IMR-90 (cell line): ENCODE measurements around the gene ANKRD10. TPM values are rescaled to one million over a fixed set of nuclear protein-coding genes. Genes with fewer than 3 reads are reported as not detected.

Experiments
- ATAC-seq: fragments of 200-7000 bp; cut with Tn5 transposase; 2 replicates; pipeline ENCODE4 v1.9.1; 2020; ENCODE audit warnings: low read depth, mild to moderate bottlenecking, moderate library complexity
- BruUV-seq: library from RNA; stranded (reverse); fragments of 400-500 nt; replicated peaks from 2 replicates; lab custom pipeline; 2021; lab: Mats Ljungman, UMichigan
- CTCF ChIA-PET: fragments of 300-600 bp; formaldehyde crosslinking; extraction: SDS; loops from one replicate; lab custom pipeline; 2021; ENCODE audit warnings: antibody characterized with exemption; lab: Yijun Ruan, JAX
- POLR2A ChIA-PET: fragments of 300-600 bp; sonication (Branson Sonifier 250); formaldehyde crosslinking; loops from one replicate; lab custom pipeline; 2022; ENCODE audit warnings: antibody characterized with exemption; ENCODE audit not compliant: unreplicated experiment; lab: Charles Lee
- DNase-seq: peaks from one replicate; pipeline ENCODE4 v3.0.0; 2013
- H2AFZ ChIP-seq: replicated peaks from 2 replicates; pipeline ENCODE3; 2013; ENCODE audit warnings: low read length, mild to moderate bottlenecking; ENCODE audit not compliant: poor library complexity
- H2AK5ac ChIP-seq: 2 replicates; pipeline ENCODE4 v1.6.1; 2013; ENCODE audit warnings: low read depth, low read length, inconsistent platforms
- H2AK9ac ChIP-seq: replicated peaks from 2 replicates; pipeline ENCODE3; 2013; ENCODE audit warnings: mild to moderate bottlenecking, low read depth, low read length, moderate library complexity; ENCODE audit not compliant: poor library complexity
- H2BK120ac ChIP-seq: 2 replicates; pipeline ENCODE4 v1.6.1; 2013; ENCODE audit warnings: low read depth, low read length, inconsistent platforms
- H2BK15ac ChIP-seq: 3 replicates; pipeline ENCODE4 v1.6.1; 2013; ENCODE audit warnings: low read depth, low read length, inconsistent platforms
- H2BK20ac ChIP-seq: 2 replicates; pipeline ENCODE4 v1.6.1; 2013; ENCODE audit warnings: low read depth, mild to moderate bottlenecking, inconsistent platforms, low read length, moderate library complexity
- H2BK5ac ChIP-seq: 2 replicates; pipeline ENCODE4 v1.6.1; 2013; ENCODE audit warnings: mild to moderate bottlenecking, low read depth, low read length, inconsistent platforms; ENCODE audit not compliant: poor library complexity, severe bottlenecking
- H3K14ac ChIP-seq: replicated peaks from 2 replicates; pipeline ENCODE4 v1.6.1; 2013; ENCODE audit warnings: low read depth, low read length, inconsistent platforms
- H3K18ac ChIP-seq: 2 replicates; pipeline ENCODE4 v1.6.1; 2013; ENCODE audit warnings: low read depth, low read length, control low read depth
- H3K23ac ChIP-seq: 2 replicates; pipeline ENCODE4 v1.6.1; 2013; ENCODE audit warnings: low read depth, low read length, inconsistent platforms
- H3K27ac ChIP-seq: 2 replicates; pipeline ENCODE4 v1.5.1; 2013; ENCODE audit warnings: mild to moderate bottlenecking, control low read depth, low read length; ENCODE audit not compliant: insufficient read depth
- H3K27me3 ChIP-seq: 2 replicates; pipeline ENCODE4 v1.6.1; 2013; ENCODE audit warnings: low read length; ENCODE audit not compliant: control insufficient read depth, insufficient read depth
- H3K36me3 ChIP-seq: 2 replicates; pipeline ENCODE4 v1.6.1; 2013; ENCODE audit warnings: low read length, mixed read lengths; ENCODE audit not compliant: control insufficient read depth, insufficient read depth
- H3K4ac ChIP-seq: 2 replicates; pipeline ENCODE4 v1.6.1; 2013; ENCODE audit warnings: low read depth, low read length, inconsistent platforms
- H3K4me1 ChIP-seq: 2 replicates; pipeline ENCODE4 v1.6.1; 2013; ENCODE audit warnings: low read length, mixed read lengths; ENCODE audit not compliant: control insufficient read depth, insufficient read depth
- H3K4me2 ChIP-seq: 2 replicates; pipeline ENCODE4 v1.6.1; 2013; ENCODE audit warnings: low read depth, mild to moderate bottlenecking, control low read depth, low read length, moderate library complexity
- H3K4me3 ChIP-seq: 2 replicates; pipeline ENCODE4 v1.5.1; 2013; ENCODE audit warnings: low read depth, mild to moderate bottlenecking, control low read depth, low read length, moderate library complexity; ENCODE audit not compliant: insufficient read depth
- H3K56ac ChIP-seq: 2 replicates; pipeline ENCODE4 v1.6.1; 2013; ENCODE audit warnings: low read length, inconsistent platforms; ENCODE audit not compliant: insufficient read depth; ENCODE audit errors: extremely low read depth
- H3K79me1 ChIP-seq, 2 experiments: 2 replicates each; pipeline ENCODE4 v1.6.1; 2013; ENCODE audit warnings: low read length in 2 of 2, inconsistent platforms in 1 of 2, low read depth in 1 of 2
- H3K9ac ChIP-seq: 2 replicates; pipeline ENCODE4 v1.6.1; 2013; ENCODE audit warnings: low read depth, low read length, control low read depth
- H3K9me1 ChIP-seq: 2 replicates; pipeline ENCODE4 v1.6.1; 2013; ENCODE audit warnings: low read length, inconsistent platforms; ENCODE audit not compliant: insufficient read depth
- H3K9me3 ChIP-seq: 2 replicates; pipeline ENCODE4 v1.6.1; 2013; ENCODE audit warnings: low read length; ENCODE audit not compliant: control insufficient read depth, insufficient read depth
- H4K20me1 ChIP-seq: 2 replicates; pipeline ENCODE4 v1.6.1; 2013; ENCODE audit warnings: low read length, inconsistent platforms; ENCODE audit not compliant: insufficient read depth
- H4K5ac ChIP-seq: 2 replicates; pipeline ENCODE4 v1.6.1; 2013; ENCODE audit warnings: mild to moderate bottlenecking, low read depth, low read length, control low read depth
- H4K8ac ChIP-seq, 2 experiments: 2 replicates each; pipeline ENCODE4 v1.6.1; 2013; ENCODE audit warnings: low read depth in 2 of 2, low read length in 2 of 2, control low read depth in 1 of 2, inconsistent platforms in 1 of 2
- H4K91ac ChIP-seq: 2 replicates; pipeline ENCODE4 v1.6.1; 2013; ENCODE audit warnings: low read depth, low read length, inconsistent platforms; ENCODE audit not compliant: insufficient read depth
- BHLHE40 ChIP-seq: fragments of 150-350 bp; IDR thresholded peaks from 2 replicates; pipeline ENCODE4 v1.6.1; 2016; ENCODE audit warnings: mild to moderate bottlenecking, low read depth, low read length
- CEBPB ChIP-seq: IDR thresholded peaks from 2 replicates; pipeline ENCODE4 v1.6.1; 2012; ENCODE audit warnings: low read depth, low read length, improper control_type of control experiment
- CHD1 ChIP-seq: IDR thresholded peaks from 2 replicates; pipeline ENCODE4 v1.6.1; 2012; ENCODE audit warnings: low read depth, low read length, improper control_type of control experiment
- ELK1 ChIP-seq: fragments of 150-350 bp; IDR thresholded peaks from 2 replicates; pipeline ENCODE4 v1.6.1; 2016; ENCODE audit warnings: low read depth, mild to moderate bottlenecking, low read length, moderate library complexity, borderline replicate concordance
- FOS ChIP-seq: fragments of 150-350 bp; IDR thresholded peaks from 2 replicates; pipeline ENCODE4 v1.6.1; 2016; ENCODE audit warnings: low read depth, low read length
- MAFK ChIP-seq: IDR thresholded peaks from 2 replicates; pipeline ENCODE4 v1.6.1; 2012; ENCODE audit warnings: low read depth, low read length, improper control_type of control experiment
- MAZ ChIP-seq: IDR thresholded peaks from 2 replicates; pipeline ENCODE4 v1.6.1; 2012; ENCODE audit warnings: low read depth, mild to moderate bottlenecking, low read length, improper control_type of control experiment, moderate library complexity, borderline replicate concordance
- MXI1 ChIP-seq: IDR thresholded peaks from 2 replicates; pipeline ENCODE4 v1.6.1; 2012; ENCODE audit warnings: low read depth, mild to moderate bottlenecking, low read length, moderate library complexity, borderline replicate concordance
- NFE2L2 ChIP-seq: fragments of 150-350 bp; IDR thresholded peaks from 2 replicates; pipeline ENCODE4 v1.6.1; 2016; ENCODE audit warnings: low read depth, mild to moderate bottlenecking, low read length
- POLR2A ChIP-seq: IDR thresholded peaks from 2 replicates; pipeline ENCODE4 v1.6.1; 2012; ENCODE audit warnings: mild to moderate bottlenecking, low read depth, low read length
- RAD21 ChIP-seq: IDR thresholded peaks from 2 replicates; pipeline ENCODE4 v1.6.1; 2012; ENCODE audit warnings: low read length, improper control_type of control experiment
- RCOR1 ChIP-seq: IDR thresholded peaks from 2 replicates; pipeline ENCODE4 v1.6.1; 2012; ENCODE audit warnings: mild to moderate bottlenecking, low read length, improper control_type of control experiment; ENCODE audit not compliant: insufficient replicate concordance
- RFX5 ChIP-seq: IDR thresholded peaks from 2 replicates; pipeline ENCODE4 v1.8.0; 2012; ENCODE audit warnings: low read depth, mild to moderate bottlenecking, low read length, moderate library complexity
- SMC3 ChIP-seq: fragments of 150-350 bp; IDR thresholded peaks from 2 replicates; pipeline ENCODE4 v1.6.1; 2016; ENCODE audit warnings: low read depth, mild to moderate bottlenecking, antibody characterized with exemption, low read length, moderate library complexity
- USF2 ChIP-seq: fragments of 150-350 bp; IDR thresholded peaks from 2 replicates; pipeline ENCODE4 v1.6.1; 2017; ENCODE audit warnings: mild to moderate bottlenecking, antibody characterized with exemption, low read length, low read depth
- WGBS, 2 experiments: methylation state at CpG; one replicate each; pipeline versions ENCODE4 v1.1.5 to v1.1.7; 2013; ENCODE audit warnings: missing lambda C conversion rate in 2 of 2; ENCODE audit not compliant: insufficient read length in 1 of 2; ENCODE audit errors: extremely low coverage in 2 of 2; 5-methylcytosine and 5-hydroxymethylcytosine counted together
- dilution Hi-C: fragments of 300-500 bp; cut with HindIII; formaldehyde crosslinking; loops from one replicate; pipeline ENCODE4 v1.14.3; 2018; ENCODE audit warnings: low sequenced_read_pairs; ENCODE audit not compliant: unreplicated experiment
- in situ Hi-C: fragments of 300-500 bp; cut with MboI; formaldehyde crosslinking; loops from 3 replicates; pipeline ENCODE4 v1.14.3; 2019; ENCODE audit warnings: low sequenced_read_pairs, inconsistent platforms, mixed read lengths
- intact Hi-C: fragments of 100-400 bp; cut with micrococcal nuclease; formaldehyde crosslinking; loops from 2 replicates; pipeline ENCODE4 v1.10.0; 2022
- polyA plus RNA-seq, 3 experiments: library from polyadenylated mRNA; depleted of rRNA; stranded (reverse); fragments of >200 nt; gene quantifications; 2 replicates each; pipeline ENCODE4 v1.2.3, GENCODE V29; 2012; ENCODE audit warnings: low replicate concordance in 1 of 3
- total RNA-seq: library from RNA; depleted of rRNA; stranded (reverse); fragments of >200 nt; gene quantifications from 2 replicates; pipeline ENCODE4 v1.2.3, GENCODE V29; 2012
- TF ChIP-seq, protein P1 (sequence below): conservative IDR thresholded peaks from 2 replicates; pipeline ENCODE4 v1.5.1; 2012; ENCODE audit warnings: mild to moderate bottlenecking, low read depth, low read length, improper control_type of control experiment

Gene ANKRD10
- total and polyA plus RNA-seq, 2 of the 4 experiments (the other 2 are of a cell fraction): 18.3 to 31.1 TPM

GRCh38 chr13:110853235-110853721 is 61.6 kb downstream of the ANKRD10 start:
- no peak overlapping the region for H2AK9ac ChIP-seq
- H2BK15ac ChIP-seq: no peak overlapping the region
- peak overlapping the region; percentile 5 for H2AFZ ChIP-seq
- dilution Hi-C loops (no loop called here), intact Hi-C loops (no loop called here), in situ Hi-C loops (no loop called here)
- WGBS, 2 experiments: 64% methylated on average over 9 of the region's 20 CpGs; no CpG with 5 or more reads in 1 of the 2 experiments
- no peak overlapping the region for H3K14ac ChIP-seq
- H3K4me3 ChIP-seq: no peak overlapping the region
- no peaks in the 10 kb centered on the region for H3K79me1 ChIP-seq
- H2BK120ac ChIP-seq: no peak overlapping the region
- no peak overlapping the region for H4K8ac ChIP-seq
- H3K9me3 ChIP-seq: peaks cover 6% of the 10 kb centered on the region
- no peak overlapping the region for H2BK5ac ChIP-seq
- DNase-seq (no peak), ATAC-seq (no peak; the same call in 1 of the 2 replicates)
- no peak overlapping the region for H2BK20ac ChIP-seq
- no peak overlapping the region for H3K4me2 ChIP-seq
- TF ChIP-seq BHLHE40: no peak
- no peak for TF ChIP-seq ELK1
- TF ChIP-seq CEBPB: no peak
- TF ChIP-seq RFX5: no peak
- no peak for TF ChIP-seq USF2
- no peak for TF ChIP-seq NFE2L2
- TF ChIP-seq POLR2A: no peak
- no peak for TF ChIP-seq FOS
- no peak for TF ChIP-seq CHD1
- TF ChIP-seq SMC3: no peak
- no peak for TF ChIP-seq MXI1
- no peak for TF ChIP-seq RCOR1
- no peak for TF ChIP-seq RAD21
- no peak for TF ChIP-seq MAZ
- TF ChIP-seq, protein P1, sequence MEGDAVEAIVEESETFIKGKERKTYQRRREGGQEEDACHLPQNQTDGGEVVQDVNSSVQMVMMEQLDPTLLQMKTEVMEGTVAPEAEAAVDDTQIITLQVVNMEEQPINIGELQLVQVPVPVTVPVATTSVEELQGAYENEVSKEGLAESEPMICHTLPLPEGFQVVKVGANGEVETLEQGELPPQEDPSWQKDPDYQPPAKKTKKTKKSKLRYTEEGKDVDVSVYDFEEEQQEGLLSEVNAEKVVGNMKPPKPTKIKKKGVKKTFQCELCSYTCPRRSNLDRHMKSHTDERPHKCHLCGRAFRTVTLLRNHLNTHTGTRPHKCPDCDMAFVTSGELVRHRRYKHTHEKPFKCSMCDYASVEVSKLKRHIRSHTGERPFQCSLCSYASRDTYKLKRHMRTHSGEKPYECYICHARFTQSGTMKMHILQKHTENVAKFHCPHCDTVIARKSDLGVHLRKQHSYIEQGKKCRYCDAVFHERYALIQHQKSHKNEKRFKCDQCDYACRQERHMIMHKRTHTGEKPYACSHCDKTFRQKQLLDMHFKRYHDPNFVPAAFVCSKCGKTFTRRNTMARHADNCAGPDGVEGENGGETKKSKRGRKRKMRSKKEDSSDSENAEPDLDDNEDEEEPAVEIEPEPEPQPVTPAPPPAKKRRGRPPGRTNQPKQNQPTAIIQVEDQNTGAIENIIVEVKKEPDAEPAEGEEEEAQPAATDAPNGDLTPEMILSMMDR: no peak
- no peak for TF ChIP-seq MAFK
- H4K5ac ChIP-seq: no peak overlapping the region
- H3K56ac ChIP-seq: no peak overlapping the region
- H4K20me1 ChIP-seq: no peaks in the 10 kb centered on the region; the same call in 1 of the 2 replicates
- H4K91ac ChIP-seq: no peak overlapping the region
- BruUV-seq: no TSS peak
- peaks cover 29% of the 10 kb centered on the region for H3K27me3 ChIP-seq
- no peak overlapping the region for H2AK5ac ChIP-seq
- ChIA-PET CTCF (no interaction called here), POLR2A (no interaction called here)
- no peaks in the 10 kb centered on the region for H3K36me3 ChIP-seq
- H3K4ac ChIP-seq: no peak overlapping the region
- H3K4me1 ChIP-seq: no peaks in the 10 kb centered on the region
- no peak overlapping the region for H3K18ac ChIP-seq
- no peak overlapping the region for H3K27ac ChIP-seq
- no peak overlapping the region for H3K9ac ChIP-seq
- no peaks in the 10 kb centered on the region for H3K9me1 ChIP-seq
- no peak overlapping the region for H3K23ac ChIP-seq
